IMR-90 (cell line): ENCODE data around the gene MRPS26. TPM values are rescaled to one million over a fixed set of nuclear protein-coding genes. Genes with fewer than 3 reads are reported as not detected.

ENCODE experiments used
- ATAC-seq: fragments of 200-7000 bp; cut with Tn5 transposase; 2 replicates; pipeline ENCODE4 v1.9.1; 2020; ENCODE audit warnings: low read depth, mild to moderate bottlenecking, moderate library complexity
- BruUV-seq: library from RNA; stranded (reverse); fragments of 400-500 nt; replicated peaks from 2 replicates; lab custom pipeline; 2021; lab: Mats Ljungman, UMichigan
- CTCF ChIA-PET: fragments of 300-600 bp; formaldehyde crosslinking; extraction: SDS; loops from one replicate; lab custom pipeline; 2021; ENCODE audit warnings: antibody characterized with exemption; lab: Yijun Ruan, JAX
- POLR2A ChIA-PET: fragments of 300-600 bp; sonication (Branson Sonifier 250); formaldehyde crosslinking; loops from one replicate; lab custom pipeline; 2022; ENCODE audit warnings: antibody characterized with exemption; ENCODE audit not compliant: unreplicated experiment; lab: Charles Lee
- DNase-seq: peaks from one replicate; pipeline ENCODE4 v3.0.0; 2013
- H2AFZ ChIP-seq: replicated peaks from 2 replicates; pipeline ENCODE3; 2013; ENCODE audit warnings: low read length, mild to moderate bottlenecking; ENCODE audit not compliant: poor library complexity
- H2AK5ac ChIP-seq: 2 replicates; pipeline ENCODE4 v1.6.1; 2013; ENCODE audit warnings: low read depth, low read length, inconsistent platforms
- H2AK9ac ChIP-seq: replicated peaks from 2 replicates; pipeline ENCODE3; 2013; ENCODE audit warnings: mild to moderate bottlenecking, low read depth, low read length, moderate library complexity; ENCODE audit not compliant: poor library complexity
- H2BK120ac ChIP-seq: 2 replicates; pipeline ENCODE4 v1.6.1; 2013; ENCODE audit warnings: low read depth, low read length, inconsistent platforms
- H2BK15ac ChIP-seq: 3 replicates; pipeline ENCODE4 v1.6.1; 2013; ENCODE audit warnings: low read depth, low read length, inconsistent platforms
- H2BK20ac ChIP-seq: 2 replicates; pipeline ENCODE4 v1.6.1; 2013; ENCODE audit warnings: low read depth, mild to moderate bottlenecking, inconsistent platforms, low read length, moderate library complexity
- H2BK5ac ChIP-seq: 2 replicates; pipeline ENCODE4 v1.6.1; 2013; ENCODE audit warnings: mild to moderate bottlenecking, low read depth, low read length, inconsistent platforms; ENCODE audit not compliant: poor library complexity, severe bottlenecking
- H3K14ac ChIP-seq: replicated peaks from 2 replicates; pipeline ENCODE4 v1.6.1; 2013; ENCODE audit warnings: low read depth, low read length, inconsistent platforms
- H3K18ac ChIP-seq: 2 replicates; pipeline ENCODE4 v1.6.1; 2013; ENCODE audit warnings: low read depth, low read length, control low read depth
- H3K23ac ChIP-seq: 2 replicates; pipeline ENCODE4 v1.6.1; 2013; ENCODE audit warnings: low read depth, low read length, inconsistent platforms
- H3K27ac ChIP-seq: 2 replicates; pipeline ENCODE4 v1.5.1; 2013; ENCODE audit warnings: mild to moderate bottlenecking, control low read depth, low read length; ENCODE audit not compliant: insufficient read depth
- H3K27me3 ChIP-seq: 2 replicates; pipeline ENCODE4 v1.6.1; 2013; ENCODE audit warnings: low read length; ENCODE audit not compliant: control insufficient read depth, insufficient read depth
- H3K36me3 ChIP-seq: 2 replicates; pipeline ENCODE4 v1.6.1; 2013; ENCODE audit warnings: low read length, mixed read lengths; ENCODE audit not compliant: control insufficient read depth, insufficient read depth
- H3K4ac ChIP-seq: 2 replicates; pipeline ENCODE4 v1.6.1; 2013; ENCODE audit warnings: low read depth, low read length, inconsistent platforms
- H3K4me1 ChIP-seq: 2 replicates; pipeline ENCODE4 v1.6.1; 2013; ENCODE audit warnings: low read length, mixed read lengths; ENCODE audit not compliant: control insufficient read depth, insufficient read depth
- H3K4me2 ChIP-seq: 2 replicates; pipeline ENCODE4 v1.6.1; 2013; ENCODE audit warnings: low read depth, mild to moderate bottlenecking, control low read depth, low read length, moderate library complexity
- H3K4me3 ChIP-seq: 2 replicates; pipeline ENCODE4 v1.5.1; 2013; ENCODE audit warnings: low read depth, mild to moderate bottlenecking, control low read depth, low read length, moderate library complexity; ENCODE audit not compliant: insufficient read depth
- H3K56ac ChIP-seq: 2 replicates; pipeline ENCODE4 v1.6.1; 2013; ENCODE audit warnings: low read length, inconsistent platforms; ENCODE audit not compliant: insufficient read depth; ENCODE audit errors: extremely low read depth
- H3K79me1 ChIP-seq, 2 experiments: 2 replicates each; pipeline ENCODE4 v1.6.1; 2013; ENCODE audit warnings: low read length in 2 of 2, inconsistent platforms in 1 of 2, low read depth in 1 of 2
- H3K9ac ChIP-seq: 2 replicates; pipeline ENCODE4 v1.6.1; 2013; ENCODE audit warnings: low read depth, low read length, control low read depth
- H3K9me1 ChIP-seq: 2 replicates; pipeline ENCODE4 v1.6.1; 2013; ENCODE audit warnings: low read length, inconsistent platforms; ENCODE audit not compliant: insufficient read depth
- H3K9me3 ChIP-seq: 2 replicates; pipeline ENCODE4 v1.6.1; 2013; ENCODE audit warnings: low read length; ENCODE audit not compliant: control insufficient read depth, insufficient read depth
- H4K20me1 ChIP-seq: 2 replicates; pipeline ENCODE4 v1.6.1; 2013; ENCODE audit warnings: low read length, inconsistent platforms; ENCODE audit not compliant: insufficient read depth
- H4K5ac ChIP-seq: 2 replicates; pipeline ENCODE4 v1.6.1; 2013; ENCODE audit warnings: mild to moderate bottlenecking, low read depth, low read length, control low read depth
- H4K8ac ChIP-seq, 2 experiments: 2 replicates each; pipeline ENCODE4 v1.6.1; 2013; ENCODE audit warnings: low read depth in 2 of 2, low read length in 2 of 2, control low read depth in 1 of 2, inconsistent platforms in 1 of 2
- H4K91ac ChIP-seq: 2 replicates; pipeline ENCODE4 v1.6.1; 2013; ENCODE audit warnings: low read depth, low read length, inconsistent platforms; ENCODE audit not compliant: insufficient read depth
- BHLHE40 ChIP-seq: fragments of 150-350 bp; IDR thresholded peaks from 2 replicates; pipeline ENCODE4 v1.6.1; 2016; ENCODE audit warnings: mild to moderate bottlenecking, low read depth, low read length
- CHD1 ChIP-seq: IDR thresholded peaks from 2 replicates; pipeline ENCODE4 v1.6.1; 2012; ENCODE audit warnings: low read depth, low read length, improper control_type of control experiment
- CTCF ChIP-seq: conservative IDR thresholded peaks from 2 replicates; pipeline ENCODE4 v1.5.1; 2012; ENCODE audit warnings: mild to moderate bottlenecking, low read depth, low read length, improper control_type of control experiment
- ELK1 ChIP-seq: fragments of 150-350 bp; IDR thresholded peaks from 2 replicates; pipeline ENCODE4 v1.6.1; 2016; ENCODE audit warnings: low read depth, mild to moderate bottlenecking, low read length, moderate library complexity, borderline replicate concordance
- FOS ChIP-seq: fragments of 150-350 bp; IDR thresholded peaks from 2 replicates; pipeline ENCODE4 v1.6.1; 2016; ENCODE audit warnings: low read depth, low read length
- MAFK ChIP-seq: IDR thresholded peaks from 2 replicates; pipeline ENCODE4 v1.6.1; 2012; ENCODE audit warnings: low read depth, low read length, improper control_type of control experiment
- MAZ ChIP-seq: IDR thresholded peaks from 2 replicates; pipeline ENCODE4 v1.6.1; 2012; ENCODE audit warnings: low read depth, mild to moderate bottlenecking, low read length, improper control_type of control experiment, moderate library complexity, borderline replicate concordance
- MXI1 ChIP-seq: IDR thresholded peaks from 2 replicates; pipeline ENCODE4 v1.6.1; 2012; ENCODE audit warnings: low read depth, mild to moderate bottlenecking, low read length, moderate library complexity, borderline replicate concordance
- NFE2L2 ChIP-seq: fragments of 150-350 bp; IDR thresholded peaks from 2 replicates; pipeline ENCODE4 v1.6.1; 2016; ENCODE audit warnings: low read depth, mild to moderate bottlenecking, low read length
- POLR2A ChIP-seq: IDR thresholded peaks from 2 replicates; pipeline ENCODE4 v1.6.1; 2012; ENCODE audit warnings: mild to moderate bottlenecking, low read depth, low read length
- RAD21 ChIP-seq: IDR thresholded peaks from 2 replicates; pipeline ENCODE4 v1.6.1; 2012; ENCODE audit warnings: low read length, improper control_type of control experiment
- RCOR1 ChIP-seq: IDR thresholded peaks from 2 replicates; pipeline ENCODE4 v1.6.1; 2012; ENCODE audit warnings: mild to moderate bottlenecking, low read length, improper control_type of control experiment; ENCODE audit not compliant: insufficient replicate concordance
- RFX5 ChIP-seq: IDR thresholded peaks from 2 replicates; pipeline ENCODE4 v1.8.0; 2012; ENCODE audit warnings: low read depth, mild to moderate bottlenecking, low read length, moderate library complexity
- SMC3 ChIP-seq: fragments of 150-350 bp; IDR thresholded peaks from 2 replicates; pipeline ENCODE4 v1.6.1; 2016; ENCODE audit warnings: low read depth, mild to moderate bottlenecking, antibody characterized with exemption, low read length, moderate library complexity
- USF2 ChIP-seq: fragments of 150-350 bp; IDR thresholded peaks from 2 replicates; pipeline ENCODE4 v1.6.1; 2017; ENCODE audit warnings: mild to moderate bottlenecking, antibody characterized with exemption, low read length, low read depth
- WGBS, 2 experiments: methylation state at CpG; one replicate each; pipeline versions ENCODE4 v1.1.5 to v1.1.7; 2013; ENCODE audit warnings: missing lambda C conversion rate in 2 of 2; ENCODE audit not compliant: insufficient read length in 1 of 2; ENCODE audit errors: extremely low coverage in 2 of 2; 5-methylcytosine and 5-hydroxymethylcytosine counted together
- dilution Hi-C: fragments of 300-500 bp; cut with HindIII; formaldehyde crosslinking; loops from one replicate; pipeline ENCODE4 v1.14.3; 2018; ENCODE audit warnings: low sequenced_read_pairs; ENCODE audit not compliant: unreplicated experiment
- in situ Hi-C: fragments of 300-500 bp; cut with MboI; formaldehyde crosslinking; loops from 3 replicates; pipeline ENCODE4 v1.14.3; 2019; ENCODE audit warnings: low sequenced_read_pairs, inconsistent platforms, mixed read lengths
- intact Hi-C: fragments of 100-400 bp; cut with micrococcal nuclease; formaldehyde crosslinking; loops from 2 replicates; pipeline ENCODE4 v1.10.0; 2022
- polyA plus RNA-seq, 3 experiments: library from polyadenylated mRNA; depleted of rRNA; stranded (reverse); fragments of >200 nt; gene quantifications; 2 replicates each; pipeline ENCODE4 v1.2.3, GENCODE V29; 2012; ENCODE audit warnings: low replicate concordance in 1 of 3
- total RNA-seq: library from RNA; depleted of rRNA; stranded (reverse); fragments of >200 nt; gene quantifications from 2 replicates; pipeline ENCODE4 v1.2.3, GENCODE V29; 2012

MRPS26 gene
- total and polyA plus RNA-seq, 2 of the 4 experiments (the other 2 are of a cell fraction) = 22.2 to 38.6 TPM

GRCh38 chr20:3046677-3047462 lies 1.0 kb downstream of the MRPS26 start:
- Histone ChIP-seq H2AK9ac (peak overlapping the region; percentile 83), H3K79me1 (peaks cover 10 to 23% of the 10 kb centered on the region in 2 experiments), H3K23ac (peak overlapping the region; percentile 58), H3K14ac (peak overlapping the region; percentile 50), H3K27ac (peak overlapping the region; percentile 75), H2AK5ac (peak overlapping the region; percentile 4; the same call in 1 of the 2 replicates), H4K20me1 (peaks cover 10% of the 10 kb centered on the region), H3K27me3 (no peaks in the 10 kb centered on the region), H3K4ac (no peak overlapping the region), H4K5ac (no peak overlapping the region), H3K36me3 (peaks cover 21% of the 10 kb centered on the region), H3K4me2 (peak overlapping the region; percentile 83), H3K4me1 (peaks cover 8% of the 10 kb centered on the region), H4K91ac (no peak overlapping the region), H3K9me3 (no peaks in the 10 kb centered on the region), H2BK20ac (no peak overlapping the region), H3K18ac (no peak overlapping the region), H3K9me1 (peaks cover 24% of the 10 kb centered on the region), H3K56ac (no peak overlapping the region), H2BK5ac (peak overlapping the region; percentile 19), H2BK15ac (no peak overlapping the region), H2AFZ (peak overlapping the region; percentile 100), H2BK120ac (no peak overlapping the region), H3K9ac (peak overlapping the region; percentile 75), H4K8ac (peak overlapping the region; percentile 59 to 75; a peak in 2 of 4 replicates), H3K4me3 (peak overlapping the region; percentile 83)
- CTCF ChIA-PET = no interaction called here
- ATAC-seq = no peak
- dilution Hi-C loops = no loop called here
- intact Hi-C loops = no loop called here
- 33% methylated on average over 27 of the region's 39 CpGs; no CpG with 5 or more reads in 1 of the 2 experiments for WGBS, 2 experiments
- BruUV-seq = no TSS peak
- POLR2A ChIA-PET = interaction anchor here (0.5 kb wide), 1 partner anchor 13 kb away, joined by 3 read pairs; no protein-coding TSS in a partner anchor
- in situ Hi-C loops = no loop called here
- no peak for DNase-seq
- no peak for TF ChIP-seq NFE2L2
- no peak for TF ChIP-seq BHLHE40
- TF ChIP-seq CHD1 = no peak
- no peak for TF ChIP-seq USF2
- no peak for TF ChIP-seq FOS
- no peak for TF ChIP-seq SMC3
- no peak for TF ChIP-seq ELK1
- no peak for TF ChIP-seq MAZ
- TF ChIP-seq RAD21 = no peak
- no peak for TF ChIP-seq MXI1
- TF ChIP-seq POLR2A = no peak
- no peak for TF ChIP-seq MAFK
- TF ChIP-seq CTCF = no peak
- no peak for TF ChIP-seq RFX5
- TF ChIP-seq RCOR1 = no peak
